Astrocyte (in vitro differentiated cells and primary cell): Measurements from ENCODE around the gene F11.
"Not testable (repeated sequence)": the region's sequence is repeated elsewhere in the genome, so short reads cannot be mapped to it uniquely, and the experiment has no call there.

Source experiments
- CTCF ChIP-seq: IDR thresholded peaks from 2 replicates; pipeline ENCODE4 v1.5.1; 2011; ENCODE audit warnings: low read depth, mild to moderate bottlenecking, inconsistent platforms, low read length, moderate library complexity; ENCODE audit not compliant: insufficient read depth
- EZH2 ChIP-seq: IDR thresholded peaks from 2 replicates; pipeline ENCODE4 v1.6.1; 2012; ENCODE audit warnings: mild to moderate bottlenecking, low read length, inconsistent platforms; ENCODE audit not compliant: insufficient read depth

- not testable (repeated sequence) for TF ChIP-seq CTCF, EZH2
These were observed 7.4 kb downstream of the F11 start for GRCh38 chr4:186273392-186273789.
